CD4-positive, alpha-beta T cell treated with Interleukin-10 for 1 hour (primary cell): ENCODE results near the gene CTSE.

Experiments
- DNase-seq: peaks from one replicate; pipeline ENCODE4 v3.0.0-alpha.2; 2020

CTSE gene

DNA sequence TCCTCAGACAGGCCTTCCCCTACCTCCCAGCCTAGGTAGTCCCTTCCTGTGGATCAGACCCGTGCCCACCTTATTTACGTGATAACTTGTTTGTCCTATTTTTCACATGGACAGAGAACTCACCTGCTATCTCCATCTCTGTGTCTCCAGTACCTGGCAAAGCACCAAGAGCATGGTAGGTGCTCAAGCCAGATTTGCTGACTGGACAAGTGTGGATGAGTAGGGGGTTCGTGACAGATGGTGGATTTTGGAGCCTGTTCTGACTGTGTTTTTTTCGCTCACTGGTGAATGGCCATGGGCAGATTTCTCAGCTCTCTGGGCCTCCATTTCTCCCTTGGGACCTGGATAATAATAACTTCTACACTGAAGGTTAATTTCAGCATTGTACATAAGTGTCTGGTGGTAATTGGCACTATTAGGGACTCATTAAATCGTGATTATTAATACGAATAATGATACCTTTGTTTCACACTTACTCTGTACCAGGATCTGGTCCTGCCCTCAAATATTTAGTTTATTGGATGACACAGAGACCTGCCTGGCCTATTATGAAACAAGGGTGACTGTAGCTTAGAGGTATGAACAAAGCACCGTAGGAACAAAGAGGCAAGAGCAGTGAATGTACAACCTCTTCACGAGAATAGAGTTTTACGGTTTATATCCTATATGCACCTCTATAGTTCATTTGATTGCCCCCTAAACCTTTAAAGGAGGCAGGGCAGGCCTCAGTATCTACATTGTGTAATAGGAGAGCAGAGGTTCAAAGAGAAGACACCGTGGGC lies 56.0 kb downstream of the CTSE start:
- no peak for DNase-seq

DNA sequence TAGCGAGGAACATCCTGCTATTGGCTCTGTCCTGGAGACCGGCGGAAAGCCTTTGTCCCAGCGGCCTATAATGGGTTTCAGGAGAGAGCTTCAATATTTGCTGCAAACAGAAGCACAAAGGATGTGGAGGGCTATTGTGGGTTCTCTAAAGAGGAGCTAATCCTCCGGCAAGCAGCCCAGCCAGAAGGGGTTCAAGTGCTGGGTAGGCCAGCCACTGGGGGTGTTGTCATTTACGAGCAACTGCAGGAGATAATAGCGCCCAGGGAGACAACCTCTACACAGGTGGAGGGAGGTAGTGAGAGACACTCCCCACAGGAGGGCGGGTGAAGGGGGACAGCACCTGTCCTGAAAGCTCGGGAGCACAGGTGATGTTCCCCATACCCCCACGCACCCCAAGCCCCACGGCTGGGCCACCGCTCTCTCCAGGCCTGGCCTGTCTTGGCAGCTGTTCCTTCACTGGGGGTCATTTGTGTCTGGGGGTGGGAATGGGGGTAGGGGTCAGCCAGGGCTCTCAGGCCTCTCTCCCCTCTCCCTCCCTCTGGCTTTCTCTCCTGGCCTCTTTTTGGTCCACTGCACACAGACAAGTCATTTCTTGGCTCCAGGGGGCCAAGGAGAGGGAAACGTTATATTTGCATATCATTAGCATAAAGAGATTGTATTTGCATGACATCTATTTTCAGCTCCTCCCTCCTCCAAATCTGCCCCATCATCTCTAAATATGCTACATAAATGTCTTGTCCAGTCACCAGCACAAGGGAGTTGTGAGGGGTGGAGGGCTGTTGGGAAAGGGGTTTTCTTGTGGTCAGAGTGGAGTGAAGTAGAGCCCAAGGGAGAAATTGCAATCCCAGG lies 58.4 kb downstream of the CTSE start:
- DNase-seq = no peak

DNA sequence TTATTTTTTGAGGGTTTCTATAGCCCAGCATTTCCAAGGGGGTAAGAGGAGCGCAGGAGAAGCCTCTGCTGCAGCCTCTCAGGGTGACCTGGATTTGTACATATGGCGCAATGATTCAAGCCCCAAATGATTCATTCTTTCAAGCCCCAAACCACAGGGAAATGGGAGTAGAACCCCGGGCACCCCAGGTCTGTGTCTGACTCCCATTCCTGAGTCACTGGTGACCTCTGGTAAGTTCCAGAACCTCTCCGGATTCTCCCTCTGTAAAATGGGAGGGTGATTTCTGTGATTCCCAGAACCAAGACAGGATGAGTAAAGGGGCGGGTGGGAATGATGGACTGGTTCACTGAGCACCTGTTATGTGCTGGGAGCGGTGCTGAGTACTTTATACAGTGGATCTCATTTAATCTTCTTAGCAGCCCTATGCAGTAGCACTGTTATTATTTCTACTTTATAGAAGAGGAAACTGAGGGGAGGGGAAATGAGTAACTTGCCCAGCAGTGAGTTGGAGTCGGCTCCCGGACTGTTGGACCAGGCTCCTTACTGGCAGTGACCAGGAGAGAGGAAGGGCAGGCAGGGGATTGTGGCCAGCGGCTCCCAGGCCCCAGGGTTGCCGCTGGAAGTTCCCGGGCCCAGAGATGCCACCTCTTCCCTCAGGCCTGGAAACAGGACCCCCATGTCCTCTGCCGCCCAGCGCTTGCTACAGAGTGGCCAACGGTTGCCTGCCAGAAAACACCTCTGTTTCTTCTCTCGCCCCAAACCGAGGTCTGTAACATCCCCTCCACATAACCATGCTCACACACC lies 60.1 kb downstream of the CTSE start:
- DNase-seq = no peak

DNA sequence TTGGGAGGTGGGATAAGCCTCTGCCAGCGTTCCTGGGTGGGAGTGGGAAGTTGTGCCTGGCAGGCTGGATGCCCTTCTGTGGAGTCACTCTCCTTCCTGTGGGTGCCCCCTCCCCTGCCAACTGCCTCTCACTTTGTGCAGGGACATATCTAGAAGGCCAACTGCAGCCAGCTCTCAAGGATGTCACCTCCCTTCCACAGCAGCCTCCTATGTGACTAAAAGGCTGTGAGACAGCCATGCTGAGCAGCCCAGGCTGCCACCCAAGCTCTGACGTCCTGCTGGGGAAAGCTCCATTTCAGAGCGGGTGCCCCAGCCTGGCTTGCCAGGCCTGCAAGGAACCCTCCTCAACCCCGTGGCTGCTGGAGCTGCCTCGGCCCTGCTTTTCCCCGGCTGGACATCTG lies 60.9 kb downstream of the CTSE start:
- no peak for DNase-seq

DNA sequence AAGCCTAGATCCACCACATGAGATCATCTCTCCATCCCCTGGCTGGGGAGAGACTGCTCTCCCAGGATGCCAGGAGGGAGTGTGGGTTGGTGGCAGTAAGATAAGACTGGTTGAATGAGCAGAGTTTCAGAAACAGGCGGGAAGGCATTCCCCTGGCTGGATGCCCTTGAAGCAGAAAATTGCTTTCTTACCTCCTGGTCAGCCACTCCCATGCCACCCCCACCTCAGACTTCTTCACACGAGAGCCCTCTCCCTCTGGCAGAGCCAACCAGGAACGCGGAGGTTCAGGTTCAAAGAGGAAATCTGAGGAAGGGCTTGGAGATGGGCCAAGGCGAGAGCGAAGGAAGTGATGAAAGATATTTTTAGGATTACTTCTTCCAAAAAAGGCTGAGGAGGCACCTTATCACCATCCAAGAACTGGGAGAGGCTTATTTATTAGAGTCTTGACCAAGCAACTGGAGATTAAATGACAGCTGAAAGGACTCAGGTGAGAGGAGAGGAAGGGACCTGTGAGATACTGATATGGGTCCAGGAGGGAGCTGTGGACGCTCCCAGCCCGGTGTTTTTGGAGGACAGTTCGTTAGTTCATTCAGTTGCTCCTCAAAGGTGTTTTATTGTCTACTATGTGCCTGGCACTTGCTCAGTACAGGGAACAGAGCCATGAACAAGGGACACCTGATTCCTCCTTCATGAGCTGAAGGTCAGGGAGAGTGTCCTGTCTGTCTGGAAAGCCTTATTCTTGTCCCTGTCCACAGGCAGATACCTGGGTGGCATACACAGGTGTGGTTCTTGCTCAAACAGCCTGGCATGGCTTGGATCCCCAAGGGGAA lies 61.5 kb downstream of the CTSE start:
- no peak for DNase-seq

DNA sequence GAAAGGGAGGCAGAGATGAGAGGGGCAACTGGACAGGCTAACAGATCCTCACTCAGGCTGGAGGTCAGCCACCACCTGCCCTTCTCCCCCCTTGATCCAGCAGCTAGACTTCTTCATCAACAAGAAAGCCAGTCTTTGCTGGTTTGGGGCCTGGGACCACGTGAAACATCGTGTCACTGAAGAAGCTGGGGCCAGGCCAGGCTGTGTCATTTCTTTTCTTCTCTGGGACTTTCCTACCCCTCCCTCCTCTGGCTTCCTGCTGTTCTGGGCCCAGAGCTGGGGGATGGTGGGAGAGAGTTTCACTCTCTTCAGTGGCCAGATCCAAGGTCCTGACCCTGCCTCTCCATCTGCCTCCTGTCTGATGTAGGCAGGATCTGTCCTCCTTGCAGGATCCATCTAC lies 62.3 kb downstream of the CTSE start:
- no peak for DNase-seq

DNA sequence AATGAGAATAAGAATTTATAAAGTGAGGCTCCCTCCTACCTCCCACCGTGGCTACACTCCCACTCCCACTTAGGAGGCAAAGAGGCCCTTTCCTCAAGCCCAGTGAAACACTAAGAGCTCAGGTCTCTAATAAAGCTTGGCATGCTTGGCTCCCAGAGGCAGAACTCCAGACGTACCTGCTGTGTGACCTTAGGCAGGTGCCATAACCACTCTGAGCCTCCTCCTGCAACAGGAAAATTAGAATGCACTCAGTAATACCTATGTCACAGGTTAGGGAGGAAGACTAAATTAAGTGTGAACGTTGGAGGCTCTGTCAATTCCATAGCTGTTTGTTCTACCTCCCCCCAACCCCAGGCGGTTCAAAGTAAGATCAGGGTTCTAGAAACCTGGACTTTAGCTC lies 63.9 kb downstream of the CTSE start:
- no peak for DNase-seq
